ENCODE data around the gene NFIA. TPM values are rescaled to one million over a fixed set of nuclear protein-coding genes. Genes with fewer than 3 reads are reported as not detected.

Gene NFIA
- polyA plus RNA-seq, 3 donors = 1.4 to 5.3 (median 2.4) TPM

- H3K27ac Mint-ChIP-seq = peak overlapping the region in 1 of 7 donors; percentile 26
- WGBS (ENCODE audit: insufficient coverage) = 90% methylated on average over 8 of the region's 14 CpGs
Observed at GRCh38 chr1:61420909-61421835, 338.8 kb downstream of the NFIA start.

GRCh38 chr1:61423643-61424042, 341.3 kb downstream of the NFIA start:
- Mint-ChIP-seq H3K9me3 (no peaks in the 10 kb centered on the region), H3K4me3 (no peak overlapping the region), H3K36me3 (peaks cover 0 to 14% of the 10 kb centered on the region in 2 donors), H3K4me1 (peaks cover 22% of the 10 kb centered on the region), H3K27ac (no peak overlapping the region), H3K27me3 (ENCODE audit: low read depth in 3 of 3) (peaks cover 0 to 4% (median 2%) of the 10 kb centered on the region in 3 donors)
- H3K4me2 ChIP-seq (replicated peaks; ENCODE audit: extremely low read depth, low read length, poor library complexity, severe bottlenecking) = no peak overlapping the region
- DNase-seq = no peak
- H3K9me3 ChIP-seq (replicated peaks in 1 of 2; ENCODE audit: control insufficient read depth in 1 of 2, insufficient read depth in 1 of 2, low read length in 2 of 2) = no peaks in the 10 kb centered on the region
- no peak overlapping the region for H3K9ac ChIP-seq (ENCODE audit: insufficient read depth, low read length, poor library complexity, severe bottlenecking)
- TF ChIP-seq CTCF (IDR thresholded peaks at IDR 0.05) = no peak
- H3K4me3 ChIP-seq (replicated peaks in 1 of 3; ENCODE audit: low read depth in 2 of 3, low read length in 3 of 3) = no peak overlapping the region
- no peaks in the 10 kb centered on the region for H4K20me1 ChIP-seq (ENCODE audit: insufficient read depth, low read length)
- no peaks in the 10 kb centered on the region for H3K27me3 ChIP-seq (ENCODE audit: control insufficient read depth in 2 of 2, insufficient read depth in 2 of 2, low read length in 2 of 2)
- H2AFZ ChIP-seq (ENCODE audit: insufficient read depth, low read depth, low read length, poor library complexity, severe bottlenecking) = no peak overlapping the region
- H3K27ac ChIP-seq (ENCODE audit: low read depth in 1 of 2, low read length in 2 of 2) = no peak overlapping the region
- intact Hi-C loops (cut with micrococcal nuclease) = no loop called here
- no peaks in the 10 kb centered on the region for H3K79me2 ChIP-seq (ENCODE audit: insufficient read depth, low read length)
- H3K4me1 ChIP-seq (ENCODE audit: control insufficient read depth in 1 of 2, insufficient read depth in 2 of 2, low read length in 2 of 2) = peaks cover 0 to 6% of the 10 kb centered on the region in 2 donors
- H3K36me3 ChIP-seq (replicated peaks in 1 of 2; ENCODE audit: control insufficient read depth in 1 of 2, insufficient read depth in 2 of 2, low read length in 2 of 2) = peaks cover 0 to 4% of the 10 kb centered on the region in 2 donors

More at GRCh38 chr1:61420909-61421835, 338.8 kb downstream of the NFIA start:
- H3K36me3 ChIP-seq (replicated peaks in 1 of 2; ENCODE audit: control insufficient read depth in 1 of 2, insufficient read depth in 2 of 2, low read length in 2 of 2) = peaks cover 0 to 4% of the 10 kb centered on the region in 2 donors
- H3K36me3 Mint-ChIP-seq = peaks cover 3 to 10% of the 10 kb centered on the region in 2 donors
- H4K20me1 ChIP-seq (ENCODE audit: insufficient read depth, low read length) = no peaks in the 10 kb centered on the region
- no peak overlapping the region for H3K27ac ChIP-seq (ENCODE audit: low read depth in 1 of 2, low read length in 2 of 2)
- no peak overlapping the region for H3K4me3 Mint-ChIP-seq
- H2AFZ ChIP-seq (ENCODE audit: insufficient read depth, low read depth, low read length, poor library complexity, severe bottlenecking) = no peak overlapping the region
- H3K27me3 Mint-ChIP-seq (ENCODE audit: low read depth in 3 of 3) = peaks cover 0 to 4% (median 2%) of the 10 kb centered on the region in 3 donors
- intact Hi-C loops (cut with micrococcal nuclease) = no loop called here
- H3K9me3 Mint-ChIP-seq = no peaks in the 10 kb centered on the region
- H3K9me3 ChIP-seq (replicated peaks in 1 of 2; ENCODE audit: control insufficient read depth in 1 of 2, insufficient read depth in 1 of 2, low read length in 2 of 2) = no peaks in the 10 kb centered on the region
- peaks cover 0 to 6% of the 10 kb centered on the region in 2 donors for H3K4me1 ChIP-seq (ENCODE audit: control insufficient read depth in 1 of 2, insufficient read depth in 2 of 2, low read length in 2 of 2)
- H3K9ac ChIP-seq (ENCODE audit: insufficient read depth, low read length, poor library complexity, severe bottlenecking) = no peak overlapping the region
- H3K4me2 ChIP-seq (replicated peaks; ENCODE audit: extremely low read depth, low read length, poor library complexity, severe bottlenecking) = no peak overlapping the region
- no peak for TF ChIP-seq CTCF (IDR thresholded peaks at IDR 0.05)
- H3K27me3 ChIP-seq (ENCODE audit: control insufficient read depth in 2 of 2, insufficient read depth in 2 of 2, low read length in 2 of 2) = no peaks in the 10 kb centered on the region
- no peak overlapping the region for H3K4me3 ChIP-seq (replicated peaks in 1 of 3; ENCODE audit: low read depth in 2 of 3, low read length in 3 of 3)
- H3K79me2 ChIP-seq (ENCODE audit: insufficient read depth, low read length) = no peaks in the 10 kb centered on the region
- DNase-seq = no peak
- H3K4me1 Mint-ChIP-seq = peaks cover 22% of the 10 kb centered on the region
